Fibroblast of skin of abdomen (primary cell): ENCODE results near the gene BCHE.
A peak's percentile ranks its signal among the peaks of the same experiment; 100 is the strongest.

Experiments
- DNase-seq: peaks from one replicate; pipeline ENCODE4 v3.0.0-alpha.2; 2013

BCHE gene

DNA sequence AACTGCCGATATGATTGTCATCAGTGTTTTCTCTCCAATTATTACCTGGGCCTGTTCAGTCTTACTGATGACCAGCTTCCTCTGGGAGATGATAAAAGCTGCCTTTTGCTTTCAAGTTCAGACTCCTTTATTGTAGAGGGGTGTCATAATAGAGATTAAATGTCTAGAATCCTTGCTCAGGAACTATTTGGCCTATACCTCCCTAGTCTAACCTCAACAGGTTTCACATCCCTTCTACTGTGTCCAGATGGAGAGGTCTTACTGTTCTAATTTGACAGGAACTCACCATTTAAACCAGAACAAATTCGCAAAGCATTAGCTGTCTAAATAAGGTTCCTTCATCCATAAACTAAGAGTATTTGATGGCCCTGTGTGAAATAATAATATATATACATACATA is 88.0 kb downstream of the BCHE start:
- no peak for DNase-seq

DNA sequence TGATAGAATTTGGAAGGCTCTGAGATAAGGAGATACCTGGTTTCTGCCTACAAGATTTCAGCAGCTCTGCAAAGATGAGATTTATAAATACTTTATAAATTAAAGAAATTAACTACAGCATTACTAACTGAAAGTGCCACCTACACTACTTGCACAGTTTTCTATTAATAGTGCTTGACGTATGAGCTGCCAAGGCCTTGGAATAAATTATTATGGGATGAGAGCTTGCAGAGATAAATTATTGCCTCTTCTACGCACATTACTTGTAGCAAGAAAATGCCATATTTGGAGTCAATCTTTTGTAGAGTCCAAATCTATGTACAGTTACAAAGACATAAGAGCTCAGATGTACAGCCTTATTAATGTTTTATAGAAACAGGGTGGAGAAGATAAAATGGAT is 89.1 kb downstream of the BCHE start:
- peak; percentile 13 for DNase-seq

DNA sequence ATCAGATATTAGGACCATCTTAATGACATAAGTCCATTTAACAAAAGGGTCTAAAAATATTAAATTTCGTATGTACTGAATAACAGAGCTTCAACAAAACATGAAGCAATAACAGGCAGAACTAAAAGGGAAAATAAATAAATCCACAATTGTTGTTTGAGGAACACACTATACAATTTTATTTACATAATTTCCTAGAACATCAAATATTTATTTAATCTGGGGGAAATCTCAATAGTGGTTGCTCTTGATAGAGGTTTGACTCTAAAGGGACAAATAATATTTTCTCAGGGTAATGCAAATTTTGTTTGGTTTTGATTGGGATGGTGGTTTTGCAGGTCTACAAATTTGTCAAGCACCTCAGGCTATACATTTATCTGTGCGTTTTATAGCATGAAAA is 90.3 kb downstream of the BCHE start:
- no peak for DNase-seq

DNA sequence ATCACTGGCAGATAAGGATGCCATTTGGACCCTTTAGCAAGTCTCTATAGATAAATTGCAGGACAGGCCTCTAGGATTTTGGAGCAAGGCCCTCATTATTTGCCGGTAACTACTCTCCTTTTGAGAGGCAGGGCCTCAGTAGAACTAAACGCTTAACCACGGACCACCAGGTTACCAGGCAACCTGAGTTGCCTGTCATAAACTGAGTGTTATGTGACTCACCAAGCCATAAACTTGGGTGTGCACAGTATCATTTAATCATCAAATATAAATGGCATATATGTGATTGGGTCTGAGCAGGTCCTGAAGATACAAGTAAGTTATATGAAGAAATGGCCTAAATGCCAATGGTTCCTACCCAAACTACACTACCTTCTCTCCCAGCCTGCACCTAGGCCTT is 93.2 kb downstream of the BCHE start:
- no peak for DNase-seq

DNA sequence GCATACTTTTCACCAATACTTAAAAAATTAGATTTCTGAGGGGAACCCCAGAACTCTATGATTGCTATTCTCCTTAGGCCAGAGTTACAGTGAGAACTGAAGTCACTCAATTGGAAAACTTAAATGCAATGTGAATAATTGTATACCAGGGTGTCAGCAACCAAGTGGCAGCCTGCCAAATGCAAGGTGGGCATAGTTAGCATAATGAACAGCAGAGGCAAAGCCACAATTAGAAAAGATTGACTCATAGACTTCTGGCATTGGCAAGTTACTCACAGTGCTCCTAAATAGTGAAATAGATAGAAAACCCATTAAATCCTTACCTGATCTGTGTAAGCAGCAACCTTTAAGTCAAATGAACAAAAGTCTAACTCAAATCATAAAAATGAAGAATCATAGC is 94.9 kb downstream of the BCHE start:
- DNase-seq = no peak

DNA sequence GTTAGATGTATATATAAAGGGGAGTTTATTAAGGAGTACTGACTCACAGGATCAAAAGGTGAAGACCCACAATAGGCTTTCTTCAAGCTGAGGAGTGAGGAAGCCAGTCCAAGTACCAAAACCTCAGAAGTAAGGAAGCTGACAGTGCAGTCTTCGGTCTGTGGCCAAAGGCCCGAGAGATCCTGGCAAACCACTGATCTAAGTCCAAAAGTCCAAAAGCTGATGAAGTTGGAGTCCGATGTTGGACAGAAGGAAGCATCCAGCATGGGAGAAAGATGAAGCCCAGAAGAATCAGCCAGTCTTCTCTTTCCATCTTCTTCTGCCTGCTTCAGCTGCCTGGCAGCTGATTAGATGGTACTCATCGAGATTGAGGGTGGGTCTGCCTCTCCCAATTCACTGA is 107.5 kb downstream of the BCHE start:
- DNase-seq = no peak

DNA sequence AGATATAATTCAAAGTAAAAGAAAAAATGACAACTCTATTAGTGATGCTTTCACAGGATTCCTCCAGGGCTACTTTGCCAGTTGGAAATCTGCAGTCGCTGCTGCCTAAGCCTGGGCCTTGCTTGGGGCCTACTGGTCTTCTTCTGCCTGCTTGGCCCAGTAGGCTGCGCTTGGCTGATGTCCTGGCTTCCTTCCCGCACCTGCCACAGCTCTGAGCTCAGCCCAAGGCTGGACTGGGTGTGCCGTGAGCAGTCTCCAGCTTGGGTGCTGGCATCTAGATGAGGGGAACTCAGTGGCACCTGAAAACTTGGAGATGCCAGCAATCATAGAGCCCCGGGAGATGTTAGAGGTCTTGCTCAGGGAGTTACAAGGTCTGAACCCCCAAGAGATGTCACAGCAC is 108.3 kb downstream of the BCHE start:
- no peak for DNase-seq

DNA sequence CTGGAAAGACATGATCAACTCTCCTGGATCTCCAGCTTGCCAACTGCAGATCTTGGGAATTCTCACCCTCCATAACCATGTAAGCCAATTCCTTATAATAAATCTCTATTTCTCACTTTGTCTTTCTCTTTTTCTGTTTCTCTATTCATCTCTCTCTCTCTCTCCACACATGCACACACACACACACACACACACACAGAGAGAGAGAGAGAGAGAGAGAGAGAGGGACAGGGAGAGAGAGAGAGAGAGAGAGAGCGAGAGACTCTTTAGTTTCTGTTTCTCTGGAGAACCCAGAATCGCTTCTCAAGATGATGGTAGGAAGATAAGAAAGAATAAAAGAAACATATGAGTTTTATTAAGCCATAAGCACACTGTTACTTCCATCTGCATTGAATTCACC is 111.9 kb downstream of the BCHE start:
- no peak for DNase-seq
